ENCODE measurements around the gene CAMK2G.
"Not testable (repeated sequence)": the region's sequence is repeated elsewhere in the genome, so short reads cannot be mapped to it uniquely, and the experiment has no call there.

The CAMK2G gene

DNA sequence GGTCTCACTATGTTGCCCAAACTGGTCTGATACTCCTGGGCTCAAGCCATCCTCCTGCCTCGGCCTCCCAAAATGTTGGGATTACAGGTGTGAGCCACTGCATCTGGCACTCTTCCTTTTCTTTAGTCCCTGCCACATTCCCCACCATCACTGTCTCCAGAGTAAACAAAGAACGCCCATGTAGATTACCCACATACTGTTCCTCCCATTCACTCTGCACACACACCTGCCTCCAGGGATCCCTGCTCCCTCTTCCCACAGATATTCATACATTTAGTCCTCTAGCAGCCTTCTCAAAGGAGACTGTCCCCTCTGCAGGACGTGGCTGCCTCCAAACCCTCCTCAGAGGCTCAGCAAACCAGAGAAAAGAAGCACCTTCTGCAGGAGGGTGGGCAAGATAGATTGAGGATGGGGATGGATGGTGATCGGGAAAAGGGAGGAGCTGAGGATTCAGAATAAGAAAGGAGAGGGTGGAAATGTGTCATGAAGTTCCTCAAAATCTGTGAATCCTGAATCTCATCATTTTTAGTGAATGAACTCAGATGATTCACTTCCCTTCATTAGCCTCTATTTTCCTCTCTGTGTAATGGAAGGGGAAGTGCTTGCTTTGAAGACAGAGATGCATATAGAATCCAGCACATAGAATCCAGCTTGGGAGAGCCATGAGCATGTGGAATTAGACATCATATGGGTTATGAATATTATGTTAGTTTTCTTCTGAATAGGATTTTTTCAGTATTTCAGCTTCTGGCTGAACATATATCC lies 31.1 kb upstream of the CAMK2G start:
- no peak overlapping the region for H3K4me3 ChIP-seq (ENCODE audit: low read depth, low read length)

DNA sequence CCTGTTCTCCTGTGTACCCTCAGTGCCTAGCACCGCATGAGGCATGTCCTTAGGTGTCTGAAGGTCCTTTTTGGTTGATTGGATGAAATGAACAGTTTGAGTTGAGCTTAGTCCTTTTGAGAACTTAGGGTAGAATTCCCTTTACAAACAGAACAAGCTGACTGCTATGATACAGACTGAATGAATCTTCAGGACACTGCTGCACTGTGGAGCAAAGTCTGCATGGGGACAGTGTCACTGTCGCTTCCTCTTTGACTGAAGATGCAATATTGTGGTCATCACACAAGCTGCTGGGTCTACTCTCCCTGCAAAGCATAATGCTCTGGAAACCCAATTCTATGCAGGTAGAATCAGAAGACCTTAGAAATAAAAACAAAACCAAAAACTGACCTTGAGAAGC lies 28.0 kb upstream of the CAMK2G start:
- no peak overlapping the region for H3K4me3 ChIP-seq (ENCODE audit: low read depth, low read length)

DNA sequence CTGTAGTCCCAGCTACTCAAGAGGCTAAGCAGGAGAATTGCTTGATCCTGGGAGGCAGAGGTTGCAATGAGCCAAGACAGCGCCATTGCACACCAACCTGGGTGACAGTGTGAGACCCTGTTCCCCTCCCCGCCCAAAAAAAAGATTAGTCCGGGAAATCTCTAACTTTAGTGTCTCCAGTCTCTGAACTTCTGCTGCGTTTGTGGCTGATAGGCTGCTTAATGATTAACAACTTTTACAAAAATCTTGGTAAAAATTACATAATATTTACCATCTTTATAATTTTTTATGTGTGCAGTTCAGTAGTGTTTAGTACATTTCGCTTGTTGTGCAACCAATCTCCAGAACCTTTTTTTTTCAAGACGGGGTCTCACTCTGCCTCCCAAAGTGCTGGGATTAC lies 26.9 kb upstream of the CAMK2G start:
- no peak overlapping the region for H3K4me3 ChIP-seq (ENCODE audit: low read depth, low read length)

DNA sequence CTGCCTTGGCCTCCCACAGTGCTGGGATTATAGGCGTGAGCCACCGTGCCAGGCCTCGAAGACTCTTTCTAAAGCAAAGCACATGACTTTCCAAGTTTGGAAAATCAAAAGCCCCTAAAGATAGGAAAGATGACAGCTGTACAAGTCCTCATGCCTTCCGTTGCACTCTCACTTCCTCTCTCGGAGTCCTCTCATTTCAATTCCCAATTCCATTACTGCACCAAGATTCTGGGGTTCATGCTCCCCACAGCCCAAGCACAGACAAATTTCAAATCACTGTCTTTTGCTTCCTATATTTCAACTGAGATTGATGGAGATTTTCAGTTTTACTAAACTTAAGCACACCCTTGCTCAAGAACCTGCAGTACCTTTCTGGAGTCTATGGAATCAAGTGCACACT lies 25.7 kb upstream of the CAMK2G start:
- H3K4me3 ChIP-seq (ENCODE audit: low read depth, low read length) = no peak overlapping the region

DNA sequence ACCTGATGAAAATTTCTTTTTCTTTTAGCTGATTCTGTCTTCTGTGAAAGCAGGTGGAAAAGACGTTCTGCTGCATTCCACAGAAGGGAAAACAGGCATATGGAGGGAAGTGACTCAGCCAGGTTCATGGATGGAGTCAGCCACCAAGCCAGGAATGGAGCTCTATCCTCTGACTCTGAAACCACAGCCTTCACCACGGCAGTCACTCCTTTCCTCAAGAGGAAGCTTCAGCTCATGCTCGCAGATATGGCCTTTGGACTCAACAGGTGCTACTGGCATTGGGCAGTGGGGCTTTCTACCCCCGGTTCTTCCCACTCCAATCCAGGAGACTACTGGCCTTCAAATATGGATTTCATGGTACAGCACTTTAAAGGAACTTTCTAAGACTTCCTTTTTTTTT lies 25.1 kb upstream of the CAMK2G start:
- no peak overlapping the region for H3K4me3 ChIP-seq (ENCODE audit: low read depth, low read length)

DNA sequence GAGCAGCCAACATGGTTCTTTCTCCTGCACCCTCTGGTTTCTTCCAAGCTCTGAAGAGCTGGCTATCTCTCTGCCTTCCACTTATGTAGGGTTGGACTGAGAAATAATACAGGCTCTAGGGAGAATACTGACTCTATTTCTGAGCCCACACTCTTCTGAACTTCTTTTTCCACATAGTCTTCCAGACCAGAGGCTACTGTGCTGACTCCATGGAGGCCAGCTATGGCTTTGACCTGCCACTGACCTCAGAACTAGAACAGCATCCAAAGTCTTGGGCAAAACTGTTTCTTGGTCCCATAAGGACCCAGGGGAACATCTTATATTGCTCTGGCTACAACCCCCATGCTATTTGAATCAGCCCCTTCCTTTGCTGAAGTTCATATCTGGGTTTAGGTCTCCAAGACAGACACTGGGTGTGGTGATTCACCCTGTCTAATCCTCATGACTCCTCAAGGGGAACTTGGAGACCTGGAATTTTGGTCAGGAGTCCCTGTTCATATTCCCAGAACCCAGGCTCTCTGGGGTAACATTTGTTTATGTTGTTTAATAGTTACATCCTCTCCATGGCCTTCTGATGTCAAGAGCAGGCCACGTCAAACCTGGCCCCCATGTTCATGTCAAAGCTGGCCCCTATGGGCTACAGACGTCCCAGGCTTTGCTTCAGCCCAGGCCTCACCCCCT lies 24.5 kb upstream of the CAMK2G start:
- H3K4me3 ChIP-seq (ENCODE audit: low read depth, low read length) = no peak overlapping the region

DNA sequence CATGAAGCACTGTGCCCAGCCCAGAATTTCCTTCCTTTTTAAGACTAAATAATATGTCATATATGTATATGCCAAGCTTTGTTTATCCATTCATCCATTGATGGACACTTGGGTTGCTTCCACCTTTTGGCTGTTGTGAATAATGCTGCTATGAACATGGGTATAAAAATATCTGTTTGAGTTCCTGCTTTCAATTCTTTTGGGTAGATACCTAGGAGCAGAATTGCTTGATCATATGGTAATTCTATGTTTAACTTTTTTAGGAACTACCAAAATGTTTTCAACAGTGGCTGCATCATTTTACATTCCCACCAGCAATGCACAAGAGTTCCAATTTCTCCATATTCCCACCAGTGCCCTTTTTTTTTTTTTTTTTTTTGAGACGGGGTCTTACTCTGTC lies 23.3 kb upstream of the CAMK2G start:
- H3K4me3 ChIP-seq (ENCODE audit: low read depth, low read length) = no peak overlapping the region

DNA sequence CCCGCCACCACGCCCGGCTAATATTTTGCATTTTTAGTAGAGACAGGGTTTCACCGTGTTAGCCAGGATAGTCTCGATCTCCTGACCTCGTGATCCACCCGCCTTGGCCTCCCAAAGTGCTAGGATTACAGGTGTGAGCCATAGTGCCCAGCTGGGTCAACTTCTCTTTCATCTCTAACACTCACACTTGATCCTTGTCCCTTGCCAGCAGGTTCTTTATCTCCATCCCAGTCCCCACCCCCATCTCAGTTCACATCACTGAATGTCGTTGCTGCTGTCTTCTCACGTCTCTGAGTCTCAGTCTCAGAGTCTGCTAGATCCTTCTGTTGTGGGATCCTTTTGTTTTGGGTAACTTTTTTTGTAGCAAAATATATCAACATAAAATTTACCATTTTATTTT lies 21.0 kb upstream of the CAMK2G start:
- H3K4me3 ChIP-seq (ENCODE audit: low read depth, low read length) = not testable (repeated sequence)

DNA sequence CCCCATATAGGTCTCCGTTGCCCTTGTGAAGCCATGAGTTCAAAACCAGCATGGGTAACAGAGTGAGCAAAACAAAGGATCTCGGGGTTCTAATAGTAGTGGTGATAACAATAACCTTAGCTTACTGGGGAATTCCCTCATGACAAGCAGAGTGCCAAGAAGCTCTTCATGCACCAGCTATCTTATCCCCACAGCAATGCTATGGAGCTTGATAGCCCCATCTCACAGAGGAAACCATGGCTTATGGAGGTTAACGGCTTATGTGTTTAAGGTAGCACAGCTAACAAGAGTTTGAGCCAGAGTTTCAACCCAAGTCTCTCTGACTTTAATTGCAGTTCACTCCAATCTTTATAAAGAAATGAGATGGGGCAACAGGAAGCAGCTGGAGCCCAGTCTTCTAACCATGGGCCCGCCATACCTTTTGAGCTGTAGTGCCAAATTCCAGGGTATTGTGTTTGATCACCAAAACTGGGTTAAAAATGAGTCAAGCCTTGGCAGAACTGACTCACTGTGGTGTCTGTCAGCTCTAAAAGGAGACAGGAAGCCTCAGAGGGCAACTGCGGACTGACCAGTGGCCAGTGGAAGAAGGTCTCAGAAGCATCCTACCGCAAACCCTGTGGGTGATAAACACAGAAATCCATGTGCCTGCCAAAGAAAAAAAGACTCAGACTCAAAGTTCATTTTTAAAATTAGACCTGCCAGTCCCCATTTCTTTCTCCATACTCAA lies 20.1 kb upstream of the CAMK2G start:
- no peak overlapping the region for H3K4me3 ChIP-seq (ENCODE audit: low read depth, low read length)

DNA sequence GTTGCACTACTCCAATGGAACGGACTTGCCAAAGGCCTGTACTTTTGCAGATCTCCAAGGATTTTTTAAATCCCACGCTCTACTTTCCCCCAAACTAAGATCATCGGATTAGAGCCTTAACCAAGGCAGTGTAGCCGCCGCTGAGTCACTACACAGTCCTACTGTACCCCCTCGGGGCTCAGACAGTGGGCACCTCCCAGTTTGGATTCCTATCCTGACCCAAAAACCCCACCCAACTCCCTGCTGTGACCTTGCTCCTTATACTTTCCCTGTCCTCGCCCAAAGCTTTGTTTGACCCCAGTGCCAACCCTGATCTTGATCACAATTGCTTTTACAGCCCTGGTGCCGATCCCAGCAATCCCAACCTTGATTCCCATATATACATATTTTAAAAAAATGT lies 19.1 kb upstream of the CAMK2G start:
- no peak overlapping the region for H3K4me3 ChIP-seq (ENCODE audit: low read depth, low read length)

DNA sequence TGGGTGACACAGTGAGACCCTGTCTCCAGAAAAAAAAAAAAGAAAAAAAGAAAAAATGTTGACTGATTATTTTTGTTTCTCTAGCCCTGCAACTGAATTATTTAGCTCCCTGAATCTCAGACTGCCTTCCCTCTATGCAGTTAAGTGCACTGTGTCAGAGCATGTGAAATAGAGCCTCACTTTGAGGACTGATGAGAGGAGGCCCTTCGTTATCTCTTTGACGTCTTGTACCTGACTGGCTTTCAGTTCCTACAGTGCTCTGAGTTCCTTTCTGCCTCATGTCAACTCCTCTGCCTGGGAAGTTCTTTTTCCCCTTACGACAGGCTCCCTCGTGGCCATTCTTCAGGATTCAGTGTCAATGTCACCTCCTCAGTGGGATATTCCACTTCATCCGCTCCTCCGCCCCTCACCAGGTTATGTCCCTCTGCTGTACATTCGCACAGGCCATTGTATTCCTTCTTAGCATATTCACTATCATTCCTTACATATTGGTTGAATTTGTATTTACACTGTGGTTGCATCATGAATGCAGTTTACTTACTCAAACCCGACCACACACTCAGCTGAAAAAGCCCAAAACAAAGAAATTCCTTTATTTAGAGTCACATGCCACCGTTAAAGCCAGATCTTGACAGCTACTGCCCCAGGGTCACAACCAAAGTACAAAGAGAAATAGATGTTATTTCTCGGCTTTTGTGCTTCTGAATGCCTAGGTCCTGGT lies 18.1 kb upstream of the CAMK2G start:
- no peak overlapping the region for H3K4me3 ChIP-seq (ENCODE audit: low read depth, low read length)

DNA sequence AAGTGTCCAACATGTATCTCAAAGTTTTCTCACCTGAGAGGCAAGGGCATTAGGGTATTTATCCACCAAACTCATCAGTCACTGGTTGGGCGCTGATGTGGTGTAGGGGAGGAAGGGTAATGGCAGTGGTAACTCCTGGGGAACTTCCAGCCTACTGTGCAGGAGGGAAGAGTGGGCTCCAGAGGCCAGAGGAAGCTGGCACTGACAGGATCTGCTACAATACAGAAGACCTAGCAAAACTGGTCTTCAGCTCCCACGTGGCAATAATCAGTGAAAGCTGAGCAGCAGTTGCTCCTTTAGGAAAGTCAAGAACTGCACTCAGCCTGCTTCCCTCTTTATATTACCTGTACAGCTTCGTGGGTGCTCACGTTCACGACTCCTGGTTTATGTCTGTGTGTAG lies 17.2 kb upstream of the CAMK2G start:
- H3K4me3 ChIP-seq (ENCODE audit: low read depth, low read length) = no peak overlapping the region

DNA sequence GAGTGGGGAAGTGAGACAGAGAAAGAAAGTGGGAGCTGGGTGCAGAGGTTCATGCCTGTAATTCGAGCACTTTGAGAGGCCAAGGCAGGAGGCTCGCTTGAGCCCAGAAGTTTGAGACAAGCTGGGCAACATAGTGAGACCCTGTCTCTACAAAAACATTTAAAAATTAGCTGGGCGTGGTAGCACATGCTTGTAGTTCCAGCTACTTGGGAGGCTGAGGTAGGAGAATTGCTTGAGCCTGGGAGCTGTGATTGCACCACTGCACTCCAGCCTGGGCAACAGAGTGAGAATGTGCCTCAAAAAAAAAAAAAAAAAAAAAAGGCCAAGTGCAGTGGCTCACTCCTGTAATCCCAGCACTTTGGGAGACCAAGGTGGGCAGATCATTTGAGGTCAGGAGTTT lies 16.5 kb upstream of the CAMK2G start:
- not testable (repeated sequence) for H3K4me3 ChIP-seq (ENCODE audit: low read depth, low read length)

DNA sequence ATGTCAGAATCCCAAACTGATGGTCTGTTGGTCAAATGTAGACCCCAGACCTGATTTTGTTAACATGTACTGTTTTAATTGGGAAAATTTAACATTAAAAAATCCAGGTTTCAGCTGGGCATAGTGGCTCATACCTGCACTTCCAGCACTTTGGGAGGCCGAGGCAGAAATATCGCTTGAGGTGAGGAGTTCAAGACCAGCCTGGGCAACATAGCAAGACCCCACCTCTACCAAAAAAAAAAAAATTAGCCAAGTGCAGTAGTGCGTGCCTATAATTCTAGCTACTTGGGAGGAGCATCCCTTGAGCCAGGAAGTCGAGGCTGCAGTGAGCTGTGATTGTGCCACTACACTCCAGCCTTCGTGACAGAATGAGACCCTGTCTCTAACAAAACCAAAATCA lies 15.9 kb upstream of the CAMK2G start:
- no peak overlapping the region for H3K4me3 ChIP-seq (ENCODE audit: low read depth, low read length)

DNA sequence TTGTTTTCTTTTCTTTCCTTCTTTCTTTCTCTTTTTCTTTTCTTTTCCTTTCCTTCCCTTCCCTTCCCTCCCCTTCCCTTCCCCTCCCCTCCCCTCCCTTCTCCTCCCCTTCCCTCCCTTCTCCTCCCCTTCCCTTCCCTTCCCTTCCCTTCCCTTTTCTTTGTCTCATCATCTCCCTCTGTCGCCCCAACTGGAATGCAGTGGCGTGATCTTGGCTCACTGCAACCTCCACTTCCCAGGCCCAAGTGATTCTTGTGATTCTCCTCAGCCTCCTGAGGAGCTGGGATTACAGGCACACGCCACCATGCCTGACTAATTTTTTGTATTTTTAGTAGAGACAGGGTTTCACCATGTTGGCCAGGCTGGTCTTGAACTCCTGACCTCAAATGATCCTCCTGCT lies 15.1 kb upstream of the CAMK2G start:
- H3K4me3 ChIP-seq (ENCODE audit: low read depth, low read length) = not testable (repeated sequence)

DNA sequence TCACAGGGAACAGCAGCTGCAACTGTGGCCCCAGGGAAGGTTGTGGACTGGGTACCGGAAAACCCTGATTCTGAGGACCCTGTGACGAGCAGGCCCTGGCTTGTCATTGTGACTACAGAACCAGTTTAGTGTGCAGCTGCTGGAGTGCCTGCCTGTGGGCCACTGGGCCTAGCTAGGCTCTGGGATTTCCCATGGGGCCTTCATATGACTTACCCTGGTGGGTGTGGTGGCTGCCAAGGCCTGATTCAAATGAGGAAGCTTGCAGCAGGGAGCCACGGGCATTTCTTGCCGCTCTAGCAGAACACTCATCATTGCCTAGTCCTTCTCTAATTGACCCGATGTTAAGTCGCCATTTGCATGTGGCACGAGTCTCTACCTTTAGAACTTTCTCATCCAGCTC lies 14.7 kb upstream of the CAMK2G start:
- no peak overlapping the region for H3K4me3 ChIP-seq (ENCODE audit: low read depth, low read length)

DNA sequence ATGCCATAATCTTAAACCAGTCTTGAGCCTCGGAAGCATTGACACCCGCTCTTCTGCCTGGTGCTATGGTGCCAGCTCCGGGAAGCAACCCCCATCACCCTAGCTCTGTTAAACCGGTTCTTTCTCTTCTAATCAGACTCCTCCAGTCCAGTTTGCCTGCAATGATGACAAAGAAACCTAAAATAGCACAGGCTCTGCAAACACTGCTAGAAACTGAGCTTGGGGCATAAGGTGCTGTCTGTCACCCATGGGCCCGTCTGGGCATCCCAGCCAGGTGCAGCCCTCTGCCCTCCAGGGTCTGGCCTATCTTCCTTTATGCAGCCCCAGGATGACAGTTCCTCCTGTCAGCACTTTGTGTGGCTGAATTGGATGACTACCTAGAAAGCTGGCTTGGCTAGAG lies 14.2 kb upstream of the CAMK2G start:
- no peak overlapping the region for H3K4me3 ChIP-seq (ENCODE audit: low read depth, low read length)

DNA sequence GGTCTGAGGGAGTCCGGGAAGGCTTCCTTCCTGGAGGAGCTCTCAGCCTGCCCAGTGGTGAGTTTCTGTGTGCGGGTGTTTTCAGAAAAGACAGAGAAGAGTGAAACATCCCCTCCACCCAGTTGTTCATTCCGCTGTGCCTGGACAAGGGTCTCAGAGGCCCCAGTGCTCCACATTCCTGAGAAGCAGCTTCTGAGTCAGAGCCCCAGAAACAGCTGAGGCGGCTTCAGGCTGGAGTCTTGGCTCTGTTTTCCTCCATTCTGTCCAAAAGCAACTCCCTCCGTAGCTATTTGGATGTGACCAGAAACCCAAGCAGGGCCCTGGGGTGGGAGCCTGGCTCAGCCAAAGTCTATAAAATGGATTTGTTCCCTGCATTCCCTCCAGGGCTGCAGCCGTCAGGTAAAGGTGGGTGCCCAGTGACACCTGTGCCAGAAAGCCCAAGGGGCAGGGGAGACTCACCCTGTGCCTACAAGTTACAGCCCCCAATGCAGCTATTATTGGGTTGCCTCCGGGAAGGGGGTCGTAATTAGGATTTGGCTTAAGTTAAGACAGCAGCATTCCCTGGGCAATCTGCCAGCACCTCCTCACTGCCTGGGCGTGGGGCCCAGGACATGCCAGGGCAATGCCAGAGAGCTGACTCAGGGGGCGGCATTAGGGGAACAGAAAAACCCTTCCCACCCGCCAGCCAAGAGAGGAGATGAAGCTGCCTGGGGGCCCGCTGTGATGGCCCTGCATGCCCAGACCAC lies 13.1 kb upstream of the CAMK2G start:
- H3K4me3 ChIP-seq (ENCODE audit: low read depth, low read length) = no peak overlapping the region

DNA sequence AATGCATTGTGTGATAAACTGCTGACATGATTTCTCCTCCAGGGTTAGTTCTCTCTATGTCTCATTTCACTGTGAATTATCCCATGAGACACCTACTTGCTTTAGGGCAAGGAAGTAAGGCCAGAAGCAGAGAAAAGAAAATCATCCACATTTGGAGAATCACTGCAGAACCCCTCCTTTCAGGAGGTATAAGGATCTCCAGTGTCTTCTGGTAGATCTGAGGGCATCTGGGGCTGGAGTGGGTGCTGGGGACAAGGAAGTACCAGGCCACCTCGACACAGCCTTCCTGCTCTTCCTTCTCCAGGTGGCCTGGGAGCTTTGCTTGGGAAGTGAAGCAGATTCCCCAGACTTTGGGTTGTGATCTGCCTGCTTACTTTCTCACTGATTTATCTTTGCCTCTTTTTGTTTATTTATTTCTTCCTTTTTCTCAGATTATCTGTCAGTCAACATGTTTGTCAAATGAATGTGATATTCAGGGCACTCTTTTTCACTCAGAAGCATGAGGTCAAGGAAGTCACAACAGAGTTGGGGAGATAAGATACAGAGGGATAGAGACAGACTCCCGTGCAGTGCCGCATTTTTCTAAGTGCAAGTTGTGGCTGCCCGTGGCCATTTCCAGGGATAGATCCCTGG lies 12.4 kb upstream of the CAMK2G start:
- no peak overlapping the region for H3K4me3 ChIP-seq (ENCODE audit: low read depth, low read length)

DNA sequence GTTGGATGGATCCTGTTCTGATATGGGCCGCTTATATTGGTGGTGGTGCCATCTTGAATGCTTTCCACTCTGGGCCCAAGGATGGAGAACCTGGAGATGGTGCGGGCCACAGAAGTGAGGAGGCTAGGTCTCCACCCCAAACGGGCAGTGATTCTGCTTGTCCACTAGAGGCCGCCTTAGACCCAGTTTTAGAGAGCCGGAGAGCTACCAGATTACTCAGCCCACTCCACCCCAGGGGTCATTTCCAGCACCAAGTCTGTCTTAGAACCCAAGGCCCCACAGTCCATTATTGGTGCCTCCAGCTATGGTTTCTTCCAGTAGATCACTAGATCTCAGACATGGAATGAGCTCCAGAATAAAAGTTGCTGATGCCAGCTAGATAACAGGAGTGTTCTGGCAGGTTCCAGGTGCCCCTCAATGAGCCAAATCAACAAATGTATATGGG lies 11.8 kb upstream of the CAMK2G start:
- no peak overlapping the region for H3K4me3 ChIP-seq (ENCODE audit: low read depth, low read length)

Measured in iPS-11a (cell line).